HEK293T (cell line): ENCODE measurements around the gene CDH8.

Source experiments
- CTCF ChIA-PET: fragments of 350-600 bp; formaldehyde crosslinking; extraction: SDS; loops from one replicate; lab custom pipeline; 2021; ENCODE audit warnings: antibody characterized with exemption, inconsistent platforms; lab: Yijun Ruan, JAX
- POLR2A ChIA-PET: fragments of 350-600 bp; formaldehyde crosslinking; extraction: SDS; loops from one replicate; lab custom pipeline; 2020; ENCODE audit warnings: antibody characterized with exemption, inconsistent platforms; lab: Yijun Ruan, JAX
- DNase-seq: peaks from one replicate; pipeline ENCODE4 v3.0.0; 2012; ENCODE audit warnings: mixed read lengths; ENCODE audit errors: extremely low spot score
- ARNT ChIP-seq: fragments of 450-650 bp; IDR thresholded peaks from 2 replicates; pipeline ENCODE4 v1.6.1; 2017; ENCODE audit warnings: mild to moderate bottlenecking
- BHLHE40 ChIP-seq: fragments of 450-650 bp; IDR thresholded peaks from 2 replicates; pipeline ENCODE4 v1.6.1; 2016; ENCODE audit warnings: mild to moderate bottlenecking, moderate library complexity, borderline replicate concordance
- CTBP1 ChIP-seq: fragments of 450-650 bp; IDR thresholded peaks from 2 replicates; pipeline ENCODE4 v1.6.1; 2016; ENCODE audit warnings: borderline replicate concordance
- ELF4 ChIP-seq: fragments of 450-650 bp; IDR thresholded peaks from 2 replicates; pipeline ENCODE4 v1.6.1; 2017; ENCODE audit warnings: antibody characterized with exemption
- FOXA1 ChIP-seq: fragments of 450-650 bp; IDR thresholded peaks from 2 replicates; pipeline ENCODE4 v1.6.1; 2016; ENCODE audit warnings: mild to moderate bottlenecking
- FOXK2 ChIP-seq: fragments of 450-650 bp; IDR thresholded peaks from 2 replicates; pipeline ENCODE4 v1.6.1; 2016; ENCODE audit warnings: mild to moderate bottlenecking
- FOXM1 ChIP-seq: fragments of 450-650 bp; IDR thresholded peaks from 2 replicates; pipeline ENCODE4 v1.6.1; 2017; ENCODE audit warnings: mild to moderate bottlenecking, borderline replicate concordance
- HDGF ChIP-seq: fragments of 450-650 bp; IDR thresholded peaks from 2 replicates; pipeline ENCODE4 v1.6.1; 2017; ENCODE audit warnings: antibody characterized with exemption, borderline replicate concordance
- L3MBTL2 ChIP-seq: fragments of 450-650 bp; conservative IDR thresholded peaks from 2 replicates; pipeline ENCODE4 v1.6.1; 2016; ENCODE audit warnings: mild to moderate bottlenecking
- LEF1 ChIP-seq: fragments of 450-650 bp; IDR thresholded peaks from 2 replicates; pipeline ENCODE4 v1.6.1; 2017; ENCODE audit warnings: mild to moderate bottlenecking, borderline replicate concordance
- NFRKB ChIP-seq: fragments of 450-650 bp; IDR thresholded peaks from 2 replicates; pipeline ENCODE4 v1.6.1; 2016; ENCODE audit warnings: mild to moderate bottlenecking, moderate library complexity
- PKNOX1 ChIP-seq: fragments of 450-650 bp; IDR thresholded peaks from 2 replicates; pipeline ENCODE4 v1.6.1; 2016
- SP1 ChIP-seq: fragments of 450-650 bp; IDR thresholded peaks from 2 replicates; pipeline ENCODE4 v1.6.1; 2017
- SUZ12 ChIP-seq: fragments of 450-650 bp; IDR thresholded peaks from 2 replicates; pipeline ENCODE4 v1.6.1; 2016; ENCODE audit warnings: mild to moderate bottlenecking
- TARDBP ChIP-seq: fragments of 450-650 bp; IDR thresholded peaks from 2 replicates; pipeline ENCODE4 v1.6.1; 2016
- ZNF384 ChIP-seq: fragments of 450-650 bp; IDR thresholded peaks from 2 replicates; pipeline ENCODE4 v1.6.1; 2016

The CDH8 gene

GRCh38 chr16:62066747-62067146, 30.5 kb upstream of the CDH8 start:
- DNase-seq, result no peak
- ChIA-PET POLR2A (no interaction called here), CTCF (no interaction called here)
- TF ChIP-seq TARDBP, result no peak
- no peak for TF ChIP-seq SP1
- no peak for TF ChIP-seq ZNF384
- no peak for TF ChIP-seq HDGF
- TF ChIP-seq FOXK2, result no peak
- no peak for TF ChIP-seq ELF4
- TF ChIP-seq PKNOX1, result no peak
- TF ChIP-seq FOXM1, result no peak
- no peak for TF ChIP-seq FOXA1

DNA sequence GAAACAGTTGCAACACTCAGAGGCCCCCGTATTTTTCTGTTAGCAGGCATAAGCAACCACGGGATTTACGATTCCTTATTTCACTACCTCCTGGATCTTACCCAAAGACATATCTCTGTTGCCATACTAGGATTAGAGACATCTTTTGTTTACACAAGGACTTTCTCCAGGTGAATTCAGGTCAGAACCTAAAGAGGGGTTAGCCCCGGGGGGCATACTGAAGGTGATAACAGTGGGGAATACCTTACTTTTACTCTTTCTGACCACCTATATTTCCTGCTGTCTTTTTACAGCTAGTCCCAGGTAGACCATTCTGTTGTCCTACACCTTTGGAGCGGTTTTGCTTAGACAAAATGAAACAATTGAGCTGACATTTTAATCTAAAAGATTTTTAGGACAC, 27.9 kb upstream of the CDH8 start:
- TF ChIP-seq HDGF (no peak), CTBP1 (no peak), ARNT (no peak), ZNF384 (no peak), FOXK2 (no peak), FOXA1 (no peak), BHLHE40 (no peak), L3MBTL2 (no peak), FOXM1 (no peak), PKNOX1 (no peak), SUZ12 (no peak), SP1 (no peak)
- CTCF ChIA-PET, result no interaction called here
- no peak for DNase-seq
- POLR2A ChIA-PET, result no interaction called here

GRCh38 chr16:62060089-62060488, 23.9 kb upstream of the CDH8 start:
- TF ChIP-seq FOXA1 (no peak), BHLHE40 (no peak), CTBP1 (no peak), LEF1 (no peak), HDGF (no peak), FOXK2 (no peak), FOXM1 (no peak), L3MBTL2 (no peak), SP1 (no peak), ARNT (no peak), TARDBP (no peak), NFRKB (no peak), SUZ12 (no peak), PKNOX1 (no peak), ZNF384 (no peak)
- CTCF ChIA-PET, result no interaction called here

GRCh38 chr16:62059527-62059926, 23.3 kb upstream of the CDH8 start:
- CTCF ChIA-PET, result no interaction called here
- POLR2A ChIA-PET, result no interaction called here
- TF ChIP-seq SUZ12, result no peak
- TF ChIP-seq FOXA1, result no peak
- no peak for DNase-seq

More at GRCh38 chr16:62060089-62060488, 23.9 kb upstream of the CDH8 start:
- POLR2A ChIA-PET, result no interaction called here
- no peak for DNase-seq

GRCh38 chr16:62058412-62058811, 22.2 kb upstream of the CDH8 start:
- CTCF ChIA-PET, result no interaction called here
- DNase-seq, result no peak
- POLR2A ChIA-PET, result no interaction called here
- TF ChIP-seq LEF1 (no peak), SP1 (no peak), NFRKB (no peak), ARNT (no peak), CTBP1 (no peak), TARDBP (no peak)

- TF ChIP-seq FOXK2, result no peak
- no peak for TF ChIP-seq ELF4
- TF ChIP-seq ARNT, result no peak
- no peak for TF ChIP-seq TARDBP
- ChIA-PET CTCF (no interaction called here), POLR2A (no interaction called here)
- no peak for DNase-seq
Measured at GRCh38 chr16:62051942-62052341, 15.7 kb upstream of the CDH8 start.

- no peak for DNase-seq
- ChIA-PET POLR2A (no interaction called here), CTCF (no interaction called here)
- no peak for TF ChIP-seq HDGF
- no peak for TF ChIP-seq SUZ12
- TF ChIP-seq LEF1, result no peak
- no peak for TF ChIP-seq FOXK2
- no peak for TF ChIP-seq BHLHE40
- no peak for TF ChIP-seq TARDBP
- TF ChIP-seq FOXA1, result no peak
- no peak for TF ChIP-seq ELF4
- no peak for TF ChIP-seq L3MBTL2
- TF ChIP-seq CTBP1, result no peak
Measured at GRCh38 chr16:62050793-62051192, 14.6 kb upstream of the CDH8 start.
